Measurements from ENCODE around the gene ALDH3B1.

The ALDH3B1 gene

DNA sequence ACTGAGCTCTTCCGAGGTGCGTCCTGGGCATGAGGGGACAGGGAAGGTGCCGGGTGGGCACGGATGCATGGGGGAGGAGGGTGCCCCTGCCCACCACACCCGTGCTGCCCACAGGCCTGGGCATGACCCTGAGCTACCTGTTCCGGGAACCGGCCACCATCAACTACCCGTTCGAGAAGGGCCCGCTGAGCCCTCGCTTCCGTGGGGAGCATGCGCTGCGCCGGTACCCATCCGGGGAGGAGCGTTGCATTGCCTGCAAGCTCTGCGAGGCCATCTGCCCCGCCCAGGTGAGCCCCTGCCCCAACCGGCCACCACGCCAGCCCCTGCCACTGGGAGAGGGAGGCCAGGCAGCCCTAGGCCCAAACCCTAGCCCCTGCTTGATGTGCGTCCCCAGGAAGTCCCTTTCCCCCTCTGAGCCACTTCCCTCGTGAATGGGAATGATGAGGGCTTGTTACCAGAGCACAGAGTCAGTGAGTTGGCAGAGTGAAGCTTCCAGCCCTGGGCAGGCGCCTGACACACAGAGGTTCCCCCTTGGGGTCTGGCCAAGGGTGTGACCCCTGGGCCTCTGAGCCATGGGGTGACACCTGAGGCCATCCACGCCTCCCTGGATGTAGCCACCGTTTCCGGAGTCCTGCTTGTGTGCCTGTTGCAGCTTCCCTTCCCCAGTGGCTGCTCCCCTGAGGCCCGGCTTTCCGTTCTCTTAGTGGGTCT lies 23.0 kb downstream of the ALDH3B1 start:
- DNase-seq, result no peak

GRCh38 chr11:68033708-68034045 lies 23.6 kb downstream of the ALDH3B1 start:
- no peak for DNase-seq

GRCh38 chr11:68035266-68035876 lies 25.2 kb downstream of the ALDH3B1 start:
- DNase-seq, result no peak

DNA sequence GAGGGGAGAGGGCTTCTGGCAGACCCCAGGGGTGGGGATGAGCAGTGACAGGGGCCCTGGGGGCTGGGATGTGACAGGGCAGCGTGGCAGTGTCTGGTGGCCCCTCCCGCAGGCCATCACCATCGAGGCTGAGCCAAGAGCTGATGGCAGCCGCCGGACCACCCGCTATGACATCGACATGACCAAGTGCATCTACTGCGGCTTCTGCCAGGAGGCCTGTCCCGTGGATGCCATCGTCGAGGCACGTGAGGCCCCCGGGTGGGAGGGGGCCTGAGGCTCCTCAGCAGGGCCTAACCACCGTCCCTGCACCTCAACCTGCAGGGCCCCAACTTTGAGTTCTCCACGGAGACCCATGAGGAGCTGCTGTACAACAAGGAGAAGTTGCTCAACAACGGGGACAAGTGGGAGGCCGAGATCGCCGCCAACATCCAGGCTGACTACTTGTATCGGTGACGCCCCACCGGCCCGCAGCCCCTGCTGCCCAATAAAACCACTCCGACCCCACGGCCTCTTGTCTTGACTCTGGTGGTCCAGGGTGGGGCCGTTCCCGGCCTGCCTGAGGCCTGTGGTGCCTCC lies 26.1 kb downstream of the ALDH3B1 start:
- no peak for DNase-seq

DNA sequence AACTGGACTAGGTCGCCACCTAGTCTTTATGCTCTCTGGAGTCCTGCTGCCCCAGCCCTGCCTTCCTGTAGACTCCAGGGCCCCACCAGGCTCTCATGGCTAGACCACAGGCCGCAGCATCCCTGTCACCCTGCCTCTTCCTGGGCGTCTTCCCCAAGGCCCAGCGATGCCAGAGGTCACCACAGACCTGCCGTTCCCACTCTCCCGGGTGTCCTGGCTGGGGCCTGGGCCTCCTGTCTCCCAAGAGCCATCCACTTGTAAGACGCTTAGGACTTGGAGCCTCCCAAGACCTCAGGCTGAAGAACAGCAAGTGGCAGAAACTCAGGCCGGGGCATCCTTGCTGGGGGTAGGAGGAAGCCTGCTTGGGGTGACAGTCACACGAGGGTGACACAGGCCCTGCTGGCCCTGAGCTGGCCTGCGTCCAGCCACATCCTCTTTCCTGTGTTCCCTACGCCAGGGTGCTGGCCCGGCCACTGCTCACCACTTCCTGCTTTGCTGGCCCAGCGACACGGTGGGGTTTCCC lies 26.7 kb downstream of the ALDH3B1 start:
- no peak for DNase-seq

DNA sequence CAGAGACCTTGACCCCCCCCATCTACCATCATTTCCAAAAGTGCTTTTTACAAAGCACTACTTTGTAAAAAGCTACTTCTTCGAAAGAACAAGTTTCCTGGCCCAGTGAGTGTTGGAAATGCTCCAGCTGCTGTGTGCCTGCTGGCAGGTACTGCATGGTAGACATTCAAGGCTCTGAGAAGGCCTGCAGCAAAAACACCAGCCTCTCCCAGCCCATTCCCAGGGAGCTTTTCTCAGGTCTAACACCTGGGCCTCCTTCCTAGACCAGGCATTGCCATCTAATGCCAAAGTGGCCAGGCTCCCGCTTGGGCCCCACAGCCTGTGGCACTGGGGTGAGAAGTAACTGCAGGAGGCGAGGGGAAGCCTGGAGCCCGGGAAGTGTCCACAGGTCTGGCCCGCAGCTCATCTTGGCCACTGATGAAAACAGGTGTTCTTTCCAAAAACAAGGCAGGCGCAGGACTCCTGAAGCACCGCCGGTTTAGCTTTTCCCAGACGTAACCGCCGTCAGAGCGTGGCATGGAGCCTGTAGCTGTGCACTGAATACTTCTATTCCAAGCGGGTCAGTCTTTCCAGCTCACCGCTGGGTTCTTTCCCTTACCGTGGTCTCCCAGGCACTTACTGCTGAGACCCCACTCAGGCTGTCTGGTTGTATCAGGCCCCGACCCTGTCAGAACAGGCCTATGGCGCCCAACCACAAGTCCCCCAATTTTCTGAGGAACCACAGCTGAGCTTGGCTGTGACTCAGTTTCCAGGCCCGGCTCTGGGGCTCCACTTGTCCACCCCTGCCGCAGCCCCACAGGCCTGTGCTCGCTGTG lies 27.5 kb downstream of the ALDH3B1 start:
- DNase-seq, result no peak

GRCh38 chr11:68038226-68038717 lies 28.1 kb downstream of the ALDH3B1 start:
- DNase-seq, result no peak

DNA sequence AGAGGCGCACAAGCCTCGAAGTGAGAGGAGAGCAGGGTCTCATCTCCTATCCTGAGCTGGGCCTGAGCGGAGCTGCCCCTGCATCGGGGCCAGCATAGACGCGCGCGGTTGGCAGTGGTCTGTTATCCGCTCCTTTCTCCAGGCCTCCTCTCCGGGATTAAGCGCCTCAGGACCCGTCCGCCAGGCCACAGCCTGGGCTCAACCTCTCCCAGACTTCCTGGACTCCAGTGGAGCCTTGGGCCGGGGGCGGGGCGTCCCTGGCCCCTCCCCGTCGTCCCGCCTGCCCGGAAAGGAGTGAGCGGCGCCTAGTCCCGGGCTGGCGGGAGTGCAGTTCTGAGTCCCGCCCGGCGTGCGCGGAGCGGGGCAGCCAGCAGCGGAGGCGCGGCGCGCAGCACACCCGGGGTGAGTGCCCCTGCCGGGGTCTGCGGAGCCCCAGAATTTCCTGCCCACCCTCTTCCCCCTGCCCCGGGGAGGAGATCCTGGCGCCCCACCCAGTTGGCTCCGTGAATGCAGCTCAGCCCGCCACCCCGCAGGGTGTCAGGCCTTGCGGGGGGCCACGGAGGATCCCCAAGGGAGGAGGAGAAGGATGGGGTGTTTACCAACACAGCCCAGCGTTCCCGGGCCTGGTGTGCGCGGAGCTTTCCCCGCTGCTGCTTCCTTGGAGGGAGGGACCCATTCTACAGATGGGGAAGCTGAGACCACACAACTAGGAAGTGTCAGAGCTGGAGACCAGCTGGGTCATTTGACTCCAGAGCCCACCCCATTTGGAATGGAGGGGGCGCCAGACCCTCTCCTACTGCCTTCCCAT lies 28.8 kb downstream of the ALDH3B1 start, which contains the start of gene TCIRG1:
TCIRG1 (plus strand) TSS at position 308 of the 808 bp plus-strand sequence. CDS start 2,247 bp downstream, outside the sequence.
- DNase-seq, result peak; percentile 60

DNA sequence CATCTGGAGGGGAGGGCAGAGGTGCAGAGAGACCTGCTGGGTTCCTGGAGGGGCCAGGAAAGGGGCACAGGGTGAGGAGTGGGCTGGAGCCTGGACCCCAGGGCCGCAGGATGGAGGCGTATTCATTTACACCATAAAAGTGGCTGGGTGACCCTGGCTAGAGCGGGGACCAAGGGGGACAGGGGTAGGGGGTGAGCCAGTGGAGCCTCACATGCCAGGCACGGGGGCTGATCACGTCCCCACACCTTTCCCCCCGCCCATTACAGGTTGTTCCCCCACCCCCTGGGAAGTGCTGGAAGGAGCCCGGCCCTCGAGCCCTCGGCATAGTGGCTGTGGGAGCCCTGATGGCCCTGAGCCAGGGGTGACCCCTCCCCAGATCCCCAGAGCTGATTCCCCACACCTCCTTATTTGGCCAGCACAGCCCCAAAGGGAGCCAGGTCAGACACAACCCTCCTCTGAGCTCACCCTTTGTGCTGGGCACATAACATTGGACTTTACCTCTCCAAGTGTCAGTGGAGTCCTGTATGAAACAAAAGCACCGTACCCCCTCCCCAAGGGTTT lies 29.5 kb downstream of the ALDH3B1 start:
- no peak for DNase-seq

DNA sequence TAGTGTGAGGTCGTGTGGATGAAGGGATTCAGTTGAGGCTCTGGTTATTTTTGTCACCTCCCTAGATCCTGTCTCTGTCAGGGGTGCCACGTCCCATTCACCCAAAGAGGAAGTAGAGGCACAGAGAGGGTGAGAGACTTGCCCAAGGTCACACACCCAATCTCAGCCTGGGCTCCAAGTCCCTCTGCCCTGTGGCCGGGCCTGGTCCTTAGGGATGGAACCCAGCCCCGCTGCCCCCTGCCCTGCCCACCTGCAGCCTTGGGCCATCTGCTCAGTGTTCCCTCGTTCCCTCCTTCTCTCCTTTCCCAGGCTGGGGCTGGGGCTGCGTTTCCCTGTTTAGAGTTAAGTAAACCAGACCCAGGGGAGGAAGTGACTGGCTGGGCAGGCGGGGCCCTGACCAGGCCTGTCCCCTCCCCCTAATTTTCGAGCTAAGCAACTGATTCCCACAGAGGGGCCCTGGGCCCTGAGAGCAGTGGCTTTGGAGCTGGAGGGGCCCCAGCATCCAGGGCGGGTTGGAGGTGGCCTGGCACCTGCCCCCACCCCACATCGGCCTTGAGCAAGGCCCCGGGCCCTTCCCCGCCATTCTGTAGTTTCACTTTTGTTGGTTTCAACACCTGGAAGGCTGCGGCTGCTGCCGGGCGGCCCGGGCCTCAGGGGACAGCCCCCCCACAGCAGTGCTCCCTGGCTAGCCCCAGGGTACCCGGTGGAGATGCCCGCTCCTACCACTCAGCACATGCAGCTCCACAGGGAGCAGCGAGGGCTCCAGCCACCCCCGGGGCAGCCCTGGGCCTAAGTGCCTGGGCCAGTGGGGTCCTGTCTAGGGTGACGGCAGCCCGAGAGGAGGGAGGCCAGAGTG lies 30.2 kb downstream of the ALDH3B1 start:
- peak; percentile 48 for DNase-seq

DNA sequence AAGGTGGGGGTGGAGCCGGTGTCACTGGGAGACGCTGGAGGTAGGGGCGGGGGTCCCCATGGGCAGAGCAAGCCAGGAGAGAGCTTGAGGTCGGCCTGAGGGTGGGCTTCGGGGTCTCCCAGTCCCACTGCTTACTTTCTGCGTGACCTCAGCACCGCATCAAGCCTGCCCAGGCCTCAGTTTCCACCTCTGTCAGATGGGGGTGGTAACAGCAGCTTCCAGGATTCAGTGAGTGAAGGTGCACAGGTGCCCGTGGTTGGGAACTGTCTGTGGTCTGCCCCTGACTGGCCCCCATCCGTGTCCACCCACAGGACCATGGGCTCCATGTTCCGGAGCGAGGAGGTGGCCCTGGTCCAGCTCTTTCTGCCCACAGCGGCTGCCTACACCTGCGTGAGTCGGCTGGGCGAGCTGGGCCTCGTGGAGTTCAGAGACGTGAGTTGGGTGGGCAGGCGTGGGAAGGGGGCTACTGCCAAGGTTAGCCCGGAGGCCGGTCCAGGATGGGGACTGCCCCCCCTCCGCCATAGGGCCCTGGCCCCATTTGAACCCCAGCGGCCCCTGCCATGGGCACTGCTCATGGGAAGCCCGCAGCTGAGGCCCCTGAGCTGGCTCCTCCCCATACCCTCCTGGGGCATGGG lies 30.9 kb downstream of the ALDH3B1 start:
- no peak for DNase-seq

GRCh38 chr11:68041617-68042218 lies 31.6 kb downstream of the ALDH3B1 start:
- no peak for DNase-seq

GRCh38 chr11:68042219-68043028 lies 32.3 kb downstream of the ALDH3B1 start:
- no peak for DNase-seq

GRCh38 chr11:68043029-68043348 lies 32.9 kb downstream of the ALDH3B1 start:
- no peak for DNase-seq

- DNase-seq, result no peak
Observed at GRCh38 chr11:68043349-68044144, 33.4 kb downstream of the ALDH3B1 start.

DNA sequence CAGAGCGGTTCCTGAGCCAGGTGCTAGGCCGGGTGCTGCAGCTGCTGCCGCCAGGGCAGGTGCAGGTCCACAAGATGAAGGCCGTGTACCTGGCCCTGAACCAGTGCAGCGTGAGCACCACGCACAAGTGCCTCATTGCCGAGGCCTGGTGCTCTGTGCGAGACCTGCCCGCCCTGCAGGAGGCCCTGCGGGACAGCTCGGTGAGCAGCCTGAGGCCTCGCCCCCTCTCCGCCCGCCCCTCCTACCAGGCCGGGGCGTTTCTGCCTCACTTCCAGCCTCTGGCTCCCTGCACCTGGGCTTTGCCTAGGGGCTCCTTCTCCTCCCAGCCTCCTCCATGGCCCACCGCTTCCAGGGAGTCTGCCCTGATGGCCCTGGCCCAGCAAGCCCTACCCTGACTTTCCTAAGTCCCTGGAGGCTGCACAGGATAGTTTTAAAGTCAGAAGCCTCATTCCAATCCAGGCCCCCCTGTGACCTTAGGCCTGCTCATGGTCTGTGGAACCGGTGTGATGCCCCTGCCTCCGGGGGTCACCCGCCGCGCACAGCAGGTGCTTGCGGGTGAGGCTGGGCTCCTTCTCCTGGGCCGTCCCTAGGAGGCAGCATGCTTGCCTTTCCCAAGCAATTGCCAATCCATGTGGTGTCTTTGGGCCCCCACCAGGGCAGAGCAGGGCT lies 34.2 kb downstream of the ALDH3B1 start:
- no peak for DNase-seq

DNA sequence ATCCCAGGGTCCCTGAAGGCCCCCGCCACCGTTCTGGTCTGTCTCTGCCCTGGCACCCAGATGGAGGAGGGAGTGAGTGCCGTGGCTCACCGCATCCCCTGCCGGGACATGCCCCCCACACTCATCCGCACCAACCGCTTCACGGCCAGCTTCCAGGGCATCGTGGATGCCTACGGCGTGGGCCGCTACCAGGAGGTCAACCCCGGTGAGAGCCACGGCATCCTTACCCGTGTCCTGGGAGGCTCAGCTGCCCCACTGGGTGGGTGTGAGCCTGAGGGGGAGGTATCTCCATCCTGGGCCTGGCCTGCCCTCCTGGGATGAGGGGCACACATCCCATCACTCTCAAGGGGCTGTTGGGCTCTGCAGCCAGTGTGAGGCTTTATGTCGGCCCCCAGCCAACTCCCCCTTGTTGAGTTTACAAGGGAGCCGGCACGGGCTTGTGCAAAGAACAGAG lies 34.8 kb downstream of the ALDH3B1 start:
- no peak for DNase-seq
